ENCODE data around the gene NAGS.

DNA sequence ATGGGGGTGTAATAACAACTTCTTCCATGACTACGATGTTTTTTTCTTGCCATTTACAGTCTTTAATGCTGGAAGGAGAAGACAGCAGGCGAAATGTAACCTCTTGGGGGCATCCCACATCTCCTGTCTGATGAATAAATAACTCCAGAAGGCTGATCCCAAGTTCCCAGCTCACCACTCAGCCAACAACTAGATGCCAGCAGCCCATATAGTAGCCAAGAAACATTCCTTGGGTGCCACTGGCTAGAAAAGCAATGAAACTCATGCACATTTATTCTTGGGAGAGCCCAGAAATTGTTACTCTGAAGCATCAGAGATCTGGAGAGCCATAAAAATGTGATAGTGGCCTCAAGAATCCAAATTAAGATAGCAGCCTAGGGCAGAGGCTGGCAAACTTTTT is 33.0 kb downstream of the NAGS start:
- TF ChIP-seq, protein P1, sequence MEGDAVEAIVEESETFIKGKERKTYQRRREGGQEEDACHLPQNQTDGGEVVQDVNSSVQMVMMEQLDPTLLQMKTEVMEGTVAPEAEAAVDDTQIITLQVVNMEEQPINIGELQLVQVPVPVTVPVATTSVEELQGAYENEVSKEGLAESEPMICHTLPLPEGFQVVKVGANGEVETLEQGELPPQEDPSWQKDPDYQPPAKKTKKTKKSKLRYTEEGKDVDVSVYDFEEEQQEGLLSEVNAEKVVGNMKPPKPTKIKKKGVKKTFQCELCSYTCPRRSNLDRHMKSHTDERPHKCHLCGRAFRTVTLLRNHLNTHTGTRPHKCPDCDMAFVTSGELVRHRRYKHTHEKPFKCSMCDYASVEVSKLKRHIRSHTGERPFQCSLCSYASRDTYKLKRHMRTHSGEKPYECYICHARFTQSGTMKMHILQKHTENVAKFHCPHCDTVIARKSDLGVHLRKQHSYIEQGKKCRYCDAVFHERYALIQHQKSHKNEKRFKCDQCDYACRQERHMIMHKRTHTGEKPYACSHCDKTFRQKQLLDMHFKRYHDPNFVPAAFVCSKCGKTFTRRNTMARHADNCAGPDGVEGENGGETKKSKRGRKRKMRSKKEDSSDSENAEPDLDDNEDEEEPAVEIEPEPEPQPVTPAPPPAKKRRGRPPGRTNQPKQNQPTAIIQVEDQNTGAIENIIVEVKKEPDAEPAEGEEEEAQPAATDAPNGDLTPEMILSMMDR (IDR thresholded peaks at IDR 0.05; ENCODE audit: low read length), result no peak
- TF ChIP-seq EZH2 (optimal IDR thresholded peaks at IDR 0.05; ENCODE audit: low read depth, low read length) (no peak), EZH2phosphoT487 (IDR thresholded peaks at IDR 0.05; ENCODE audit: low read length) (no peak)

Data from MM.1S (cell line).